Liver (tissue), 3 donors: Measurements from ENCODE around the gene SPIRE2.

Experiments used
- CTCF ChIP-seq: fragments of 150-350 bp; IDR thresholded peaks from 2 replicates; pipeline ENCODE4 v1.5.1; 2017; ENCODE audit warnings: improper control_type of control experiment, low read depth, low read length; ENCODE audit not compliant: missing input control
- EGR1 ChIP-seq, 2 donors: IDR thresholded peaks; 2 replicates each; pipeline ENCODE4 v1.6.1; 2016 to 2018; ENCODE audit warnings: antibody characterized with exemption in 2 of 2, low read depth in 2 of 2
- FOXA1 ChIP-seq: IDR thresholded peaks from 2 replicates; pipeline ENCODE4 v1.6.1; 2016; ENCODE audit warnings: antibody characterized with exemption
- GABPA ChIP-seq, 2 donors: IDR thresholded peaks in 1 of 2; conservative IDR thresholded peaks in 1 of 2; 2 replicates each; pipeline ENCODE4 v1.6.1; 2016; ENCODE audit warnings: antibody characterized with exemption in 2 of 2, mild to moderate bottlenecking in 1 of 2, moderate library complexity in 1 of 2
- JUND ChIP-seq, 2 donors: IDR thresholded peaks; 2 replicates each; pipeline ENCODE4 v1.6.1; 2016; ENCODE audit warnings: antibody characterized with exemption in 2 of 2
- MAX ChIP-seq: IDR thresholded peaks from 2 replicates; pipeline ENCODE4 v1.6.1; 2016; ENCODE audit warnings: antibody characterized with exemption
- RAD21 ChIP-seq, 2 donors: IDR thresholded peaks; 2 replicates each; pipeline ENCODE4 v1.6.1; 2016; ENCODE audit warnings: antibody characterized with exemption in 2 of 2, mild to moderate bottlenecking in 2 of 2
- REST ChIP-seq: IDR thresholded peaks from 2 replicates; pipeline ENCODE4 v1.6.1; 2016; ENCODE audit warnings: antibody characterized with exemption, mild to moderate bottlenecking
- RXRA ChIP-seq, 2 donors: IDR thresholded peaks; 2 replicates each; pipeline ENCODE4 v1.6.1; 2017 to 2018; ENCODE audit warnings: antibody characterized with exemption in 2 of 2, mild to moderate bottlenecking in 1 of 2
- SP1 ChIP-seq: IDR thresholded peaks from 2 replicates; pipeline ENCODE4 v1.6.1; 2018; ENCODE audit warnings: antibody characterized with exemption, mild to moderate bottlenecking
- TAF1 ChIP-seq: conservative IDR thresholded peaks from 2 replicates; pipeline ENCODE4 v1.6.1; 2016; ENCODE audit warnings: antibody characterized with exemption, mild to moderate bottlenecking
- YY1 ChIP-seq: IDR thresholded peaks from 2 replicates; pipeline ENCODE4 v1.6.1; 2016; ENCODE audit warnings: antibody characterized with exemption, mild to moderate bottlenecking
- donor health status: healthy.
- donor health status: healthy.

GRCh38 chr16:89841275-89841674, 13.0 kb downstream of the SPIRE2 start:
- TF ChIP-seq CTCF: no peak
- no peak for TF ChIP-seq GABPA (IDR thresholded peaks at IDR 0.05 in 1 of 2, conservative IDR thresholded peaks at IDR 0.05 in 1 of 2)
- no peak for TF ChIP-seq YY1
- TF ChIP-seq RAD21 (IDR thresholded peaks at IDR 0.05): no peak
- TF ChIP-seq MAX: no peak
- TF ChIP-seq JUND (IDR thresholded peaks at IDR 0.05): no peak
- no peak for TF ChIP-seq RXRA (IDR thresholded peaks at IDR 0.05)
- no peak for TF ChIP-seq TAF1
- no peak for TF ChIP-seq REST
- no peak for TF ChIP-seq FOXA1
- no peak for TF ChIP-seq EGR1 (IDR thresholded peaks at IDR 0.05; ENCODE audit: low read depth in 2 of 2)
- no peak for TF ChIP-seq SP1
